B cell (primary cell): ENCODE data around the gene DPYSL3. TPM values are rescaled to one million over a fixed set of nuclear protein-coding genes. Genes with fewer than 3 reads are reported as not detected.

Source experiments
- ATAC-seq: fragments of 200-7000 bp; cut with Tn5 transposase; one replicate; pipeline ENCODE4 v1.10.0; 2021; ENCODE audit warnings: low read depth, mild to moderate bottlenecking, moderate number of reproducible peaks, moderate library complexity
- CTCF ChIA-PET: fragments of 350-600 bp; sonication (Branson Sonifier 250); formaldehyde crosslinking; loops from one replicate; lab custom pipeline; 2021; ENCODE audit warnings: antibody characterized with exemption, inconsistent platforms; lab: Charles Lee
- POLR2A ChIA-PET: fragments of 350-600 bp; sonication (Branson Sonifier 250); formaldehyde crosslinking; loops from one replicate; lab custom pipeline; 2021; ENCODE audit warnings: antibody characterized with exemption; lab: Charles Lee
- DNase-seq: peaks from one replicate; pipeline ENCODE4 v3.0.0; 2013
- H2AFZ ChIP-seq: 2 replicates; pipeline ENCODE4 v1.6.1; 2012; ENCODE audit warnings: mild to moderate bottlenecking, low read depth, low read length; ENCODE audit not compliant: insufficient read depth, poor library complexity, severe bottlenecking
- H3K27ac ChIP-seq, 2 donors: 1 replicate in 1 of 2; 2 replicates in 1 of 2; pipeline ENCODE4 v1.5.1; 2012 to 2013; ENCODE audit warnings: low read length in 2 of 2, mild to moderate bottlenecking in 2 of 2, moderate library complexity in 1 of 2
- H3K27me3 ChIP-seq, 4 experiments: fragments of 200-600 bp in 1 of 4; sonication (generic) in 1 of 4; replicated peaks in 1 of 4; 1 replicate in 2 of 4; 2 replicates in 2 of 4; pipeline versions ENCODE4 v1.6.1 to v1.7.0; 2013 to 2016; ENCODE audit warnings: low read length in 3 of 4, mild to moderate bottlenecking in 2 of 4, mixed read lengths in 1 of 4, moderate library complexity in 1 of 4; ENCODE audit not compliant: insufficient read depth in 4 of 4, control insufficient read depth in 3 of 4; ENCODE audit errors: control extremely low read depth in 1 of 4
- H3K36me3 ChIP-seq, 2 experiments: replicated peaks in 1 of 2; 1 replicate in 1 of 2; 2 replicates in 1 of 2; pipeline versions ENCODE4 v1.6.1 to v1.7.1; 2013; ENCODE audit warnings: low read length in 1 of 2; ENCODE audit not compliant: insufficient read depth in 2 of 2, control insufficient read depth in 1 of 2; ENCODE audit errors: control extremely low read depth in 1 of 2, extremely low read depth in 1 of 2
- H3K4me1 ChIP-seq, 2 donors: fragments of 200-600 bp in 1 of 2; sonication (generic) in 1 of 2; 1 replicate in 1 of 2; 2 replicates in 1 of 2; pipeline versions ENCODE4 v1.5.1 to v1.6.1; 2013 to 2017; ENCODE audit warnings: low read length in 2 of 2; ENCODE audit not compliant: control insufficient read depth in 2 of 2, insufficient read depth in 2 of 2
- H3K4me2 ChIP-seq: replicated peaks from 2 replicates; pipeline ENCODE3; 2012; ENCODE audit warnings: mild to moderate bottlenecking, low read depth, low read length; ENCODE audit not compliant: poor library complexity, severe bottlenecking
- H3K4me3 ChIP-seq, 5 experiments: fragments of 200-600 bp in 1 of 5; sonication (generic) in 1 of 5; 1 replicate in 3 of 5; 2 replicates in 2 of 5; pipeline versions ENCODE4 v1.5.1 to v1.7.0; 2011 to 2016; ENCODE audit warnings: low read length in 4 of 5, mild to moderate bottlenecking in 4 of 5, low read depth in 2 of 5, control low read depth in 1 of 5, moderate library complexity in 1 of 5; ENCODE audit not compliant: insufficient read depth in 1 of 5; ENCODE audit errors: control extremely low read depth in 1 of 5, extremely low read depth in 1 of 5
- H3K79me2 ChIP-seq: fragments of 200-600 bp; sonication (generic); one replicate; pipeline ENCODE4 v1.6.0; 2016; ENCODE audit warnings: low read length; ENCODE audit not compliant: control insufficient read depth, insufficient read depth
- H3K9ac ChIP-seq: fragments of 200-600 bp; sonication (generic); 2 replicates; pipeline ENCODE4 v1.6.1; 2017; ENCODE audit warnings: mild to moderate bottlenecking, low read length, moderate library complexity
- H3K9me3 ChIP-seq, 3 donors: one replicate each; pipeline versions ENCODE4 v1.6.1 to v1.7.1; 2013; ENCODE audit warnings: low read length in 2 of 3; ENCODE audit not compliant: control insufficient read depth in 2 of 3, insufficient read depth in 1 of 3; ENCODE audit errors: control extremely low read depth in 1 of 3
- H4K20me1 ChIP-seq: 2 replicates; pipeline ENCODE4 v1.6.0; 2012; ENCODE audit warnings: mild to moderate bottlenecking, low read length; ENCODE audit not compliant: insufficient read depth, control insufficient read depth, poor library complexity, severe bottlenecking
- H3K27ac Mint-ChIP-seq: one replicate; pipeline ENCODE4 v1.8.0; 2021; ENCODE audit warnings: mixed read lengths
- H3K27me3 Mint-ChIP-seq: one replicate; pipeline ENCODE4 v1.8.0; 2021; ENCODE audit warnings: mixed read lengths
- H3K4me1 Mint-ChIP-seq: one replicate; pipeline ENCODE4 v1.8.0; 2021; ENCODE audit warnings: mixed read lengths
- H3K4me3 Mint-ChIP-seq: one replicate; pipeline ENCODE4 v1.8.0; 2021; ENCODE audit warnings: mixed read lengths
- H3K9me3 Mint-ChIP-seq: one replicate; pipeline ENCODE4 v1.8.0; 2022; ENCODE audit warnings: mixed read lengths; ENCODE audit not compliant: insufficient read depth
- CTCF ChIP-seq: fragments of 200-600 bp; IDR thresholded peaks from one replicate; pipeline ENCODE4 v1.8.0; 2022; ENCODE audit warnings: antibody characterized with exemption, mild to moderate bottlenecking
- EZH2 ChIP-seq: IDR thresholded peaks from 2 replicates; pipeline ENCODE4 v1.6.1; 2012; ENCODE audit warnings: borderline replicate concordance, low read depth, mild to moderate bottlenecking, moderate library complexity, low read length; ENCODE audit not compliant: insufficient read depth, poor library complexity, severe bottlenecking
- WGBS: methylation state at CpG from one replicate; pipeline ENCODE4 v1.1.5; 2013; ENCODE audit warnings: missing lambda C conversion rate; ENCODE audit not compliant: insufficient coverage; 5-methylcytosine and 5-hydroxymethylcytosine counted together
- intact Hi-C: fragments of 100-400 bp; cut with micrococcal nuclease; formaldehyde crosslinking; loops from one replicate; pipeline ENCODE4 v1.10.0; 2022
- polyA plus RNA-seq: library from polyadenylated mRNA; depleted of rRNA; stranded (reverse); fragments of >200 nt; gene quantifications from 2 replicates; pipeline ENCODE4 v1.2.3, GENCODE V29; 2012
- total RNA-seq, 2 donors: library from RNA; stranded (reverse); fragments of 120-200 nt in 1 of 2; gene quantifications; 1 replicate in 1 of 2; 2 replicates in 1 of 2; pipeline versions ENCODE4 v1.2.3 to v1.2.4, GENCODE V29; 2013 to 2022

The DPYSL3 gene
- total and polyA plus RNA-seq, 2 donors (not counting 1 experiment from before 2014, with no cell fraction given): not detected

- Histone ChIP-seq H3K79me2 (no peaks in the 10 kb centered on the region), H3K4me1 (no peaks in the 10 kb centered on the region), H3K9me3 (peaks cover 0 to 9% (median 0%) of the 10 kb centered on the region in 3 donors), H4K20me1 (no peaks in the 10 kb centered on the region), H3K27ac (no peak overlapping the region), H2AFZ (no peak overlapping the region), H3K4me2 (no peak overlapping the region), H3K9ac (no peak overlapping the region), H3K36me3 (no peaks in the 10 kb centered on the region), H3K4me3 (no peak overlapping the region), H3K27me3 (no peaks in the 10 kb centered on the region)
- no peak overlapping the region for H3K4me3 Mint-ChIP-seq
- H3K27me3 Mint-ChIP-seq: no peaks in the 10 kb centered on the region
- H3K27ac Mint-ChIP-seq: no peak overlapping the region
- H3K9me3 Mint-ChIP-seq: no peaks in the 10 kb centered on the region
- no peak for ATAC-seq
- ChIA-PET POLR2A (no interaction called here), CTCF (no interaction called here)
- WGBS: 97% methylated on average over 6 of the region's 9 CpGs
- TF ChIP-seq EZH2 (no peak), CTCF (no peak)
- DNase-seq: no peak
- intact Hi-C loops: no loop called here
- H3K4me1 Mint-ChIP-seq: no peaks in the 10 kb centered on the region
These were observed 111.0 kb downstream of the DPYSL3 start for GRCh38 chr5:147398860-147399259.

GRCh38 chr5:147397616-147398015, 112.3 kb downstream of the DPYSL3 start:
- intact Hi-C loops: no loop called here
- TF ChIP-seq CTCF: no peak
- H3K27me3 Mint-ChIP-seq: no peaks in the 10 kb centered on the region
- no peak for ATAC-seq
- no peaks in the 10 kb centered on the region for H3K79me2 ChIP-seq
- H3K27ac ChIP-seq: no peak overlapping the region
- H3K9ac ChIP-seq: no peak overlapping the region
- no peak overlapping the region for H2AFZ ChIP-seq
- no peak overlapping the region for H3K4me3 ChIP-seq
- peaks cover 0 to 10% (median 0%) of the 10 kb centered on the region in 3 donors for H3K9me3 ChIP-seq
- H3K4me1 Mint-ChIP-seq: no peaks in the 10 kb centered on the region
- no peaks in the 10 kb centered on the region for H3K36me3 ChIP-seq
- H3K4me1 ChIP-seq: no peaks in the 10 kb centered on the region
- no peaks in the 10 kb centered on the region for H3K9me3 Mint-ChIP-seq
- no peaks in the 10 kb centered on the region for H4K20me1 ChIP-seq
- no peaks in the 10 kb centered on the region for H3K27me3 ChIP-seq
- H3K27ac Mint-ChIP-seq: no peak overlapping the region
- no peak for DNase-seq
- WGBS: 96% methylated on average over 9 of the region's 11 CpGs
- POLR2A ChIA-PET: no interaction called here
- no peak overlapping the region for H3K4me2 ChIP-seq
- H3K4me3 Mint-ChIP-seq: no peak overlapping the region
- CTCF ChIA-PET: no interaction called here
